ENCODE measurements around the gene WAPL.
A peak's percentile ranks its signal among the peaks of the same experiment; 100 is the strongest.
"Not testable (repeated sequence)": the region's sequence is repeated elsewhere in the genome, so short reads cannot be mapped to it uniquely, and the experiment has no call there.

Gene WAPL

GRCh38 chr10:86521678-86522509, at the start of gene WAPL:
TSS of gene WAPL (minus strand) at chr10:86521792. CDS start at chr10:86518069, 3,723 bp downstream.
- DNase-seq = peak; percentile 95

- no peak for DNase-seq
Observed at GRCh38 chr10:86569335-86569734, 47.7 kb upstream of the WAPL start.

GRCh38 chr10:86566518-86566917, 44.9 kb upstream of the WAPL start:
- DNase-seq = not testable (repeated sequence)

GRCh38 chr10:86563338-86563737, 41.7 kb upstream of the WAPL start:
- not testable (repeated sequence) for DNase-seq

- DNase-seq = not testable (repeated sequence)
Observed at GRCh38 chr10:86558695-86559094, 37.1 kb upstream of the WAPL start.

- DNase-seq = no peak
Observed at GRCh38 chr10:86556933-86557649, 35.5 kb upstream of the WAPL start.

GRCh38 chr10:86556532-86556931, 34.9 kb upstream of the WAPL start:
- no peak for DNase-seq

- DNase-seq = no peak
Observed at GRCh38 chr10:86553639-86554038, 32.0 kb upstream of the WAPL start.

GRCh38 chr10:86553213-86553612, 31.6 kb upstream of the WAPL start:
- DNase-seq = no peak

- DNase-seq = no peak
Observed at GRCh38 chr10:86547296-86547695, 25.7 kb upstream of the WAPL start.

GRCh38 chr10:86545101-86545500, 23.5 kb upstream of the WAPL start:
- no peak for DNase-seq

- no peak for DNase-seq
Observed at GRCh38 chr10:86540016-86540415, 18.4 kb upstream of the WAPL start.

- no peak for DNase-seq
Observed at GRCh38 chr10:86538547-86538946, 17.0 kb upstream of the WAPL start.

GRCh38 chr10:86538040-86538439, 16.4 kb upstream of the WAPL start:
- DNase-seq = not testable (repeated sequence)

- peak; percentile 55 for DNase-seq
Observed at GRCh38 chr10:86536294-86536861, 14.8 kb upstream of the WAPL start.

- DNase-seq = peak; percentile 40
Observed at GRCh38 chr10:86535132-86535882, 13.7 kb upstream of the WAPL start.

GRCh38 chr10:86533328-86533727, 11.7 kb upstream of the WAPL start:
- no peak for DNase-seq

GRCh38 chr10:86528736-86529135, 7.1 kb upstream of the WAPL start:
- not testable (repeated sequence) for DNase-seq

- no peak for DNase-seq
Observed at GRCh38 chr10:86526606-86527005, 5.0 kb upstream of the WAPL start.

- DNase-seq = not testable (repeated sequence)
Observed at GRCh38 chr10:86525713-86526112, 4.1 kb upstream of the WAPL start.

- no peak for DNase-seq
Observed at GRCh38 chr10:86524225-86524962, 2.8 kb upstream of the WAPL start.

- no peak for DNase-seq
Observed at GRCh38 chr10:86523348-86523747, 1.8 kb upstream of the WAPL start.

All from activated CD4-positive, alpha-beta T cell treated with anti-CD3 and anti-CD28 coated beads for 48 hours (primary cell).